ENCODE measurements around the gene CDHR3. TPM values are rescaled to one million over a fixed set of nuclear protein-coding genes. Genes with fewer than 3 reads are reported as not detected.

CDHR3 gene
- total and polyA plus RNA-seq, 4 donors: 10.5 to 80.3 (median 36.0) TPM

GRCh38 chr7:106061301-106061979, 98.4 kb downstream of the CDHR3 start:
- no peak for DNase-seq
- Histone ChIP-seq H3K4me3 (no peak overlapping the region), H3K9me3 (ENCODE audit: control insufficient read depth in 4 of 4, insufficient read depth in 3 of 4, low read length in 3 of 4) (no peaks in the 10 kb centered on the region), H3K27me3 (ENCODE audit: control insufficient read depth in 3 of 3, insufficient read depth in 3 of 3, low read length in 2 of 3) (no peaks in the 10 kb centered on the region), H3K36me3 (ENCODE audit: control insufficient read depth in 4 of 4, insufficient read depth in 4 of 4, low read length in 4 of 4) (no peaks in the 10 kb centered on the region), H3K9ac (ENCODE audit: insufficient read depth in 1 of 2, low read length in 2 of 2) (no peak overlapping the region), H3K27ac (ENCODE audit: low read depth in 1 of 2, low read length in 1 of 2) (no peak overlapping the region), H3K4me1 (ENCODE audit: control insufficient read depth in 5 of 5, insufficient read depth in 5 of 5, low read length in 5 of 5) (peaks cover 0 to 22% (median 19%) of the 10 kb centered on the region in 5 donors)
- WGBS, 2 donors: 93 to 96% methylated on average over 9 of the region's 9 CpGs
- no peak for TF ChIP-seq CTCF (IDR thresholded peaks at IDR 0.05; ENCODE audit: control extremely low read depth, extremely low read depth)
- ATAC-seq (ENCODE audit: insufficient read depth, low FRiP score): no peak

- WGBS, 2 donors: 94 to 97% methylated on average over 7 of the region's 7 CpGs
- Histone ChIP-seq H3K9ac (ENCODE audit: insufficient read depth in 1 of 2, low read length in 2 of 2) (no peak overlapping the region), H3K4me1 (ENCODE audit: control insufficient read depth in 5 of 5, insufficient read depth in 5 of 5, low read length in 5 of 5) (peaks cover 0 to 22% (median 19%) of the 10 kb centered on the region in 5 donors), H3K27ac (ENCODE audit: low read depth in 1 of 2, low read length in 1 of 2) (no peak overlapping the region), H3K27me3 (ENCODE audit: control insufficient read depth in 3 of 3, insufficient read depth in 3 of 3, low read length in 2 of 3) (no peaks in the 10 kb centered on the region), H3K36me3 (ENCODE audit: control insufficient read depth in 4 of 4, insufficient read depth in 4 of 4, low read length in 4 of 4) (no peaks in the 10 kb centered on the region), H3K4me3 (no peak overlapping the region), H3K9me3 (ENCODE audit: control insufficient read depth in 4 of 4, insufficient read depth in 3 of 4, low read length in 3 of 4) (no peaks in the 10 kb centered on the region)
- no peak for TF ChIP-seq CTCF (IDR thresholded peaks at IDR 0.05; ENCODE audit: control extremely low read depth, extremely low read depth)
- ATAC-seq (ENCODE audit: insufficient read depth, low FRiP score) (no peak), DNase-seq (no peak)
Observed at GRCh38 chr7:106062006-106062405, 98.9 kb downstream of the CDHR3 start.

DNA sequence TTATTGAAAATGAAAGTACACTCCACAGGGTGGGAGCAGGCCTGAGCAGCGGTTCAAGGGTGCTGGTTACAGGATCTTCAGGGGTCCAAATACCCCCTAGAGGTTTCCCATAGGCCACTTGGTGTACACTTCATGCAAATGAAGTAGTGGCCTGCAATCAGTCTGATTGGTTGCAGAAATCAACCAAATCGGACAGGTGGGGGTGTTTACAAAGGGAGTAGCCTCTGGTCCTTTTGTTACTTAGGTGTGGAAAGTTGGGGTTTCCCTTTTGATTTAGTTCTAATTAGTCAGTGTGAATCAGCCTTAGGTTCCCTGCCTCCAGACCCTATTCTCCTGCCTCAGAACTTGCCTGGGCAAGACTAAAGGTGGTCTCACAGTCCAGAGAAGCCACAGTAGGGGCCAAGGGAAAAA, 99.5 kb downstream of the CDHR3 start:
- Histone ChIP-seq H3K4me1 (ENCODE audit: control insufficient read depth in 5 of 5, insufficient read depth in 5 of 5, low read length in 5 of 5) (peaks cover 0 to 20% (median 17%) of the 10 kb centered on the region in 5 donors), H3K9ac (ENCODE audit: insufficient read depth in 1 of 2, low read length in 2 of 2) (no peak overlapping the region), H3K27ac (ENCODE audit: low read depth in 1 of 2, low read length in 1 of 2) (no peak overlapping the region), H3K27me3 (ENCODE audit: control insufficient read depth in 3 of 3, insufficient read depth in 3 of 3, low read length in 2 of 3) (no peaks in the 10 kb centered on the region), H3K4me3 (no peak overlapping the region), H3K9me3 (ENCODE audit: control insufficient read depth in 4 of 4, insufficient read depth in 3 of 4, low read length in 3 of 4) (no peaks in the 10 kb centered on the region), H3K36me3 (ENCODE audit: control insufficient read depth in 4 of 4, insufficient read depth in 4 of 4, low read length in 4 of 4) (no peaks in the 10 kb centered on the region)
- no peak for DNase-seq
- 74 to 85% methylated on average over 2 of the region's 2 CpGs for WGBS, 2 donors
- ATAC-seq (ENCODE audit: insufficient read depth, low FRiP score): no peak
- no peak for TF ChIP-seq CTCF (IDR thresholded peaks at IDR 0.05; ENCODE audit: control extremely low read depth, extremely low read depth)

- no peak overlapping the region for H3K9ac ChIP-seq (ENCODE audit: insufficient read depth in 1 of 2, low read length in 2 of 2)
- H3K4me3 ChIP-seq: no peak overlapping the region
- 61 to 73% methylated on average over 6 of the region's 6 CpGs for WGBS, 2 donors
- H3K4me1 ChIP-seq (ENCODE audit: control insufficient read depth in 5 of 5, insufficient read depth in 5 of 5, low read length in 5 of 5): peaks cover 0 to 19% (median 15%) of the 10 kb centered on the region in 5 donors
- DNase-seq (no peak), ATAC-seq (ENCODE audit: insufficient read depth, low FRiP score) (no peak)
- H3K27ac ChIP-seq (ENCODE audit: low read depth in 1 of 2, low read length in 1 of 2): no peak overlapping the region
- no peaks in the 10 kb centered on the region for H3K36me3 ChIP-seq (ENCODE audit: control insufficient read depth in 4 of 4, insufficient read depth in 4 of 4, low read length in 4 of 4)
- TF ChIP-seq CTCF (IDR thresholded peaks at IDR 0.05; ENCODE audit: control extremely low read depth, extremely low read depth): no peak
- no peaks in the 10 kb centered on the region for H3K9me3 ChIP-seq (ENCODE audit: control insufficient read depth in 4 of 4, insufficient read depth in 3 of 4, low read length in 3 of 4)
- H3K27me3 ChIP-seq (ENCODE audit: control insufficient read depth in 3 of 3, insufficient read depth in 3 of 3, low read length in 2 of 3): no peaks in the 10 kb centered on the region
Observed at GRCh38 chr7:106063024-106063423, 100.0 kb downstream of the CDHR3 start.
